Mesodermal cell (in vitro differentiated cells): ENCODE measurements around the gene IL17F.

Source experiments
- H3K27ac ChIP-seq: 2 replicates; pipeline ENCODE4 v1.7.0; 2013; ENCODE audit warnings: mild to moderate bottlenecking, low read depth, low read length, moderate library complexity; ENCODE audit not compliant: severe bottlenecking
- H3K36me3 ChIP-seq: 2 replicates; pipeline ENCODE4 v1.7.1; 2013; ENCODE audit warnings: mild to moderate bottlenecking, low read length, moderate library complexity; ENCODE audit not compliant: control insufficient read depth, insufficient read depth
- H3K4me1 ChIP-seq: one replicate; pipeline ENCODE4 v1.7.1; 2013; ENCODE audit warnings: mild to moderate bottlenecking, low read length; ENCODE audit not compliant: insufficient read depth, control insufficient read depth, poor library complexity, severe bottlenecking
- H3K4me3 ChIP-seq: 2 replicates; pipeline ENCODE4 v1.7.0; 2013; ENCODE audit warnings: low read length, control low read depth, mild to moderate bottlenecking; ENCODE audit not compliant: insufficient read depth, poor library complexity, severe bottlenecking; ENCODE audit errors: extremely low read depth
- H3K9me3 ChIP-seq: 2 replicates; pipeline ENCODE4 v1.7.1; 2013; ENCODE audit warnings: mild to moderate bottlenecking, low read length, moderate library complexity; ENCODE audit not compliant: control insufficient read depth
- WGBS, 2 experiments: methylation state at CpG; one replicate each; pipeline ENCODE4 v1.1.5; 2013; ENCODE audit warnings: missing lambda C conversion rate in 2 of 2; ENCODE audit not compliant: insufficient coverage in 2 of 2; 5-methylcytosine and 5-hydroxymethylcytosine counted together

IL17F gene

DNA sequence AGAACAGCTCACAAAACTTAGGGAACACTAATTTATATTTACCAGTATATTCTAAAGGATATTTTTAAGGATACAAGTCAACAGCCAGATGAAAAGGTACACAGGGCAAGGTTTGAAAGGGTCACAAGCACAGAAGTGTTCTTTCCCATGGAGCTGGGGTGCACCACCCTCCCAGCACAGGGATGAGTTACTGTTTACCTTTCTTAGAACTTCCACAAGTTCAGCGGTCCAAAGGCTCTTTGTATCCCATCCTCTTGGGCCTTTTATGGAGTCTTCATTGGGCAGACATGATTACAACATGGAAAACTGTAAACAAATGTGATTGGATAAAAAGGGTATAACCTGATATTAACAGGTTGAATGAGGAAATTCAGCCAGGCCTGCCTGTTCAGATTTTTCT lies 1.1 kb upstream of the IL17F start:
- WGBS, 2 experiments: 67 to 80% methylated on average over 1 of the region's 1 CpG
- H3K4me3 ChIP-seq: no peak overlapping the region

DNA sequence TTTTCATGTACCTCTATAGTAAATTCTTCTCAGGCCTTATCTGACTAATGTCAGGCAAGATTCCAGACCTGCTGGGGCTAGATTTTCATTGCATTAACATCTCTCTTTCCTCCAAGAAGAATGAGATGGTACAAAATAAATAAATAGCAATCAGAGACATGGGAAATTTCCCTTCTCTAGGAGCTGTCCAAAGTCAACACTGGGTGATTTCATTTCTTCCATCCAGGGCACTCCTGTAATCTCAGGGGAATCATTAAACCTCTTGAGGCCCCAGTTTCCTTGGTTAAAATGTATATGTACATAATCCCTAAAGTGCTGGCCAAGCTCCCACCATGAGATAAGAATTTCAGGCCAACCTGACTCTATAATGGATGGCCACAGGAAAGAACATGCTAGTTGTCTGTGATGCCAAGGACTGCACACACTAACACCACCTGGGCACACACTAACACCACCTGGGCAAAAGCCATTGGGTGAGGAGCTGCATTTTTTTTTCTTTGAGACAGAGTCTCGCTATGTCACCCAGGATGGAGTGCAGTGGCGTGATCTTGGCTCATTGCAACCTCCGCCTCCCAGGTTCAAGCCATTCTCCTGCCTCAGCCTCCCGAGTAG lies 912 bp downstream of the IL17F start:
- 60 to 100% methylated on average over 1 to 2 of the region's 4 CpGs for WGBS, 2 experiments
- no peak overlapping the region for H3K4me3 ChIP-seq
- no peaks in the 10 kb centered on the region for H3K36me3 ChIP-seq
- peaks cover 4% of the 10 kb centered on the region for H3K9me3 ChIP-seq
- no peak overlapping the region for H3K27ac ChIP-seq
- no peaks in the 10 kb centered on the region for H3K4me1 ChIP-seq

More for the DNA sequence above, 1.1 kb upstream of the IL17F start:
- Histone ChIP-seq H3K4me1 (no peaks in the 10 kb centered on the region), H3K36me3 (no peaks in the 10 kb centered on the region), H3K27ac (no peak overlapping the region), H3K9me3 (peaks cover 4% of the 10 kb centered on the region)

DNA sequence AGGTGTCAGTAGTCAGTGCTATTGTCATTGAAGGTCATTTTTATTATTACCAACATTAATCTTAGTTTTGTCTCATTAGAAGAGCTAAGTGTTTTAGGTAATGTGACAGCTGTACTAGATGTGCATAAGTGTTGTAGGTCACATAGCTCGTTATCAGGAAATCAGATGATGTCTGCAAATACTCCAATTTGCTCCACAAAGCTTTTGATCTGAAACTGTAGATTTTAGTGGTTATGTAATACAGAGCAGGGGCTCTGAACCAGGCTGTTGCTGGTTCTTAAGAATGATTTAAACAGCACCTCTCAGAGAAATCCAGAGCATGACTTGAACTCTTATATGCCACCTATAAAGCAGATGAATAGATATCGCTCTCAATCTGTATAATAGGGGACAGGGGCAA lies 2.5 kb downstream of the IL17F start:
- Histone ChIP-seq H3K36me3 (no peaks in the 10 kb centered on the region), H3K4me1 (no peaks in the 10 kb centered on the region), H3K4me3 (no peak overlapping the region), H3K27ac (no peak overlapping the region), H3K9me3 (no peaks in the 10 kb centered on the region)
- 75 to 80% methylated on average over 1 of the region's 2 CpGs for WGBS, 2 experiments

DNA sequence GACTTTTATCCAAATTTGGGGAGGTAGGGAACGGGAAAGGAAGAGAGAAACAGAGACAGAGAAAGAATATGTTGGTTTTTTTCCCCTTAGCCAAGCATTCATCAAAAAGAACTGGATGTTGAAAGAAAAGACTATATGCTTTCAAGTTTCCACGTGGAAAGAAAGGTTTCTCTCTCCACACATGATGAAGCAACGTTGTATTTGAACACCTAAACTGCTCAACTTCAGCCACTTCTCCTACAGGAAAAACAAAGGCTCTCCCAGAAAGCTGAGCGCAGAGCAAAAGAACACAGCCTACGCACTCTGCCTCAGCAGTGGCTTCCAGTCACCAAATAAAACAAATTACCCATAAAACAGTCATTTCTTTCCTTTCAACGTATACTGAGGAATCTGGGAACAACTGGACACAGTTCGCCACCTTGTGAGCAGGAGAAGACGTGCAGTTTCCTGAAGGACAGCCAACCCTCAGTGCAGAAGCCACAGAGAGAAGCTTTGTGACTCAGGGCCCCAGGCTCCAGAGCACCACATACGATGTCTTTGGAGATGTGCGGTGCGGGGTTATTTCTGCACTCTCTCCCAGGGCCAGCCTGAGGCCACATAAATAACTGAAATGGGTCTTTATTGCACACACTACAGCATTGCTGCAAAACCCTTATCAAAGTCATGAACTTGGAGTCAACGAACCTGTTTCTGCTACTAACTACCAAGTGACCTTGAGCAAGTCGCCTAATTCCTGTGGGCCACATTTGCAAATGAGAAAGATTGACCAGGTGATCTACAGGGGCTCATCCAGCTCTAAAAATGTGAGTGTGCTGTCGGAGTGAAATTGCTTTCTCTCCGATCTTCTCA lies 10.1 kb downstream of the IL17F start:
- H3K27ac ChIP-seq: no peak overlapping the region
- H3K4me3 ChIP-seq: no peak overlapping the region
- H3K4me1 ChIP-seq: no peaks in the 10 kb centered on the region
- 64 to 65% methylated on average over 11 to 14 of the region's 15 CpGs for WGBS, 2 experiments
- H3K36me3 ChIP-seq: no peaks in the 10 kb centered on the region
- H3K9me3 ChIP-seq: no peaks in the 10 kb centered on the region

DNA sequence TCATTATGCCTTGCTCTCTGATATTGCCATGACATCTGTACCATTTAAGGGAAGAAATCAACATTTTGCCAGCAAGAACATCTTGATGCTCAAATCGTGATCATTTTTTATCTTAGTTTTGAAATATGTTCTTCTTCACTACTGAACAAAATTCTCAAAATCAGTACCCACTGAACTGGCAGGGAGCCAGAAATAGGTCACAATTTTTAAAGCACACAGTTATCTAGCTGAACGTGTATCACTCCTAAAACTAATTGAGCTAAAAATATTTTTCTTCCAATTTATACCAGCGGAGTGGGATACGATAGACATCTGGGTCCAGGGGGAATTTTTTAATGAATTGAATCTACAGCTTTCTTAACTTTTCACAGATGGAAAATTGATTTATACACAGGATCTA lies 11.3 kb downstream of the IL17F start:
- WGBS, 2 experiments: 57% methylated on average over 1 of the region's 4 CpGs; no CpG with 5 or more reads in 1 of the 2 experiments
- Histone ChIP-seq H3K9me3 (no peaks in the 10 kb centered on the region), H3K4me3 (no peak overlapping the region), H3K4me1 (no peaks in the 10 kb centered on the region), H3K36me3 (no peaks in the 10 kb centered on the region), H3K27ac (no peak overlapping the region)

DNA sequence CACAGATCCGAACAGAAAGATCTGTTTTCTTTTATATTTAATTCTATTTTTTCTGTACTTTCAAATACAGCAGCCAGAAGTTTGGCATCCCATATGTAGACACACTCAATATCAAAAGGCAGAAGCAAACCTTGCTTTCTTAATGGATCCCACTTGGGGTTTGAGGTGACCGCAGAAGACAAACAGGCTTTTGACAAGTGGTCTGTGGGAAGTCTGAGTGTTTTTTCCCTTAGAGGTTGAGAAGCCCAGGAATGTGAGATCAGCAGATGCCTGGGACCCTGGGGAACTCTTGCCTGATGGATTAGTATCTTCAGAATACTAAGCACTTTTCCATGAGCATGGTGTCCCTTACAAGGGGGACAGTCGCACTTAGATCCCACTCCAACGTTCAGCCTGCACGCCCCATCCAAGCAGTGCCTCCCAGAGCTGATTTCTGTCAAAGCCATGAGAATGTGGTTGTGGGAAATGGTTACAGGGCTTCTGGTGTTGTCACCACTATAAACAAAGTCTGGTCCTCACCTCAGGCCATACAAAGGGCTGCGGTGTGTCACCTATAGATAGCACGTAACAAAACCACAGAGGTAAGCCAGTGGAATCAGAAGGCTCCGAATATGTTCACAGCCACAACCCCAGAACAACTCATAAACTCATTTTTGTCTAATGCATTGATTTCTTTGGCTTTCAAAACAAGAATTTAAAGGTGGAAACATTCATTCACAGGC lies 12.7 kb downstream of the IL17F start:
- Histone ChIP-seq H3K36me3 (no peaks in the 10 kb centered on the region), H3K9me3 (no peaks in the 10 kb centered on the region), H3K4me3 (no peak overlapping the region), H3K4me1 (no peaks in the 10 kb centered on the region), H3K27ac (no peak overlapping the region)
- 84 to 97% methylated on average over 3 to 7 of the region's 8 CpGs for WGBS, 2 experiments

DNA sequence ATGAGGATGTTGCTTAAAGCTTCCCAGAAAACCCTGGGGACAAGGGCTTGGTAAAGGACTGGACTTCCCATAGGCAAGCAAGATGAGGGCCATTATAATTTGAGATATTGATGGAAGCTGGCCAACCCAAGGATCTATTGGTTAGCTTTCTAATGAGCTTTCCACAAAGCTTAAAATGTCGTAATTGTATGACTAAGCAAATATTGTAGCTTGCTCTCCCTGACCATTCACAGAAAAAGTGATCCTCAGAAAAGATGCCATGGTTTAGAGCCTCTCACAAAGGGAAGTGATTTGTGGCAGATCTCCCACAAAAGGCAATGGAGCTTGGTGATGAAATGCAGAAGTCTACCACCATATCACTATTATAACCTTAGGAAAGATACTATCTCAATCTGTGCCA lies 13.6 kb downstream of the IL17F start:
- H3K4me3 ChIP-seq: no peak overlapping the region
- no peaks in the 10 kb centered on the region for H3K9me3 ChIP-seq
- H3K36me3 ChIP-seq: no peaks in the 10 kb centered on the region
- no peak overlapping the region for H3K27ac ChIP-seq
- no CpG with 5 or more reads among the region's 1 CpG for WGBS, 2 experiments
- no peaks in the 10 kb centered on the region for H3K4me1 ChIP-seq

DNA sequence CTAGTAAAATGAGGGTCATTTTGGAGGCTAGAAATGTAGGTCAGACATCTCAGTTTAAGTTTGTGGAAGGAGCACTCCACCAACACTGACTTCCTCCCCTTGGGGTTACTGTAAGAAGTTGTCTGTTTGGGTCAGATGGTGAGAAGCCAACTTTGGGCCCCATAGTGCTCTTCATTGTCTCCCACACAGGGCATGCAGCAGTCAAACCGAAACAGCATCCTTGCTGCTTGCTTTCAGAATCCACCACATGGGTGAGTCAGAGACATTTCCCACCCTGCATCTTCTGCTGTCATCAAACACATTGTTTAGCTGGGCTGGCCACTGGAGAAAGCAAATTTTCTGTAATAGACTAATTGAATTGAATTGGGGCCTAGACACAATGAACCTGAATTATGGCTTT lies 16.8 kb downstream of the IL17F start:
- Histone ChIP-seq H3K4me1 (no peaks in the 10 kb centered on the region), H3K4me3 (no peak overlapping the region), H3K36me3 (no peaks in the 10 kb centered on the region), H3K27ac (no peak overlapping the region), H3K9me3 (no peaks in the 10 kb centered on the region)
- WGBS, 2 experiments: 86 to 100% methylated on average over 1 of the region's 1 CpG

DNA sequence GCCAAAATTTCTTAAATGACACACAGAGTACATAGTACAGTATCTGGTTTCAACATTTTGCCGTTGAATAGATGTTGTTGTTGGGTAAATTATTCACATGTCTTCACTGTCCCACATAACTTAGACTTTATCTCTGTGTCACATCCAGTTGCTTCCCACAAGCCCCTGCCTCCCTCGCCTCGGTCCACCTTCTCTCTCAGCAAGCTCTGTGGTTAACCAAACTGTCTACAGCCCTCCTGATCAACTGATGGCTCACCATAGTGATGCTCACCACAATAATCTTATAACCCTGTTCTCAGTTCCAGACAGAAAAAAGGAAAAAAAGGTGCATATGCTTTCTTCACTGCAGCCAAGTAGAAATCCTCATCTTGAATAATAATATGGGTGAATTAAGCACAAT lies 23.0 kb downstream of the IL17F start:
- H3K9me3 ChIP-seq: no peaks in the 10 kb centered on the region
- no peaks in the 10 kb centered on the region for H3K4me1 ChIP-seq
- no peak overlapping the region for H3K4me3 ChIP-seq
- H3K36me3 ChIP-seq: no peaks in the 10 kb centered on the region
- WGBS, 2 experiments: 94% methylated on average over 2 of the region's 3 CpGs
- no peak overlapping the region for H3K27ac ChIP-seq

DNA sequence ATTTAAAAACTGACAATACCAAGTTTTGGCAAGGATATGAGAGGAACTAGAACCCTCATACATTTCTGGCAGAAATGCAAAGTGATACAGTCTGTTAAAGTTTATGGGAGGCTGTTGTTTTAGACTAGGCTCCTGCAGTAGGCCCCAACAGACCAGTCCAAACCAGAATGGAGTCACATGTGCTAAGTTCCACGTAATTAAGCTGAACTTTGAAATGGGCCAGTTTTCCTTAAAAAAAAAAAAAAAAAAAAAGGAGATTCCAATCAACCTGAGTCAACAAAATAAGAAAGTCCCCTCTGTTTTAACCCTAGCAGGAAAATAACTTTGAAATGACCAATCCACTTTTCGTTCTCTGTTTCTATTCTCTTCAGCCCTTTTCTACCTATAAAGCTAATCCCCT lies 26.5 kb downstream of the IL17F start:
- no peaks in the 10 kb centered on the region for H3K36me3 ChIP-seq
- no peaks in the 10 kb centered on the region for H3K4me1 ChIP-seq
- no peak overlapping the region for H3K4me3 ChIP-seq
- no peak overlapping the region for H3K27ac ChIP-seq
- no peaks in the 10 kb centered on the region for H3K9me3 ChIP-seq
- WGBS, 2 experiments: 79 to 80% methylated on average over 1 to 2 of the region's 2 CpGs
